Dermis blood vessel endothelial cell (primary cell): Measurements from ENCODE around the gene GRIN2A. TPM values are rescaled to one million over a fixed set of nuclear protein-coding genes. Genes with fewer than 3 reads are reported as not detected.

ENCODE experiments used
- DNase-seq: peaks from one replicate; pipeline ENCODE4 v3.0.0; 2010
- total RNA-seq: library from RNA; depleted of rRNA; stranded (reverse); fragments of >200 nt; gene quantifications from 2 replicates; pipeline ENCODE4 v1.2.3, GENCODE V29; 2014

GRIN2A gene
- total RNA-seq, 1 donor from 2014 or later, result not detected

DNA sequence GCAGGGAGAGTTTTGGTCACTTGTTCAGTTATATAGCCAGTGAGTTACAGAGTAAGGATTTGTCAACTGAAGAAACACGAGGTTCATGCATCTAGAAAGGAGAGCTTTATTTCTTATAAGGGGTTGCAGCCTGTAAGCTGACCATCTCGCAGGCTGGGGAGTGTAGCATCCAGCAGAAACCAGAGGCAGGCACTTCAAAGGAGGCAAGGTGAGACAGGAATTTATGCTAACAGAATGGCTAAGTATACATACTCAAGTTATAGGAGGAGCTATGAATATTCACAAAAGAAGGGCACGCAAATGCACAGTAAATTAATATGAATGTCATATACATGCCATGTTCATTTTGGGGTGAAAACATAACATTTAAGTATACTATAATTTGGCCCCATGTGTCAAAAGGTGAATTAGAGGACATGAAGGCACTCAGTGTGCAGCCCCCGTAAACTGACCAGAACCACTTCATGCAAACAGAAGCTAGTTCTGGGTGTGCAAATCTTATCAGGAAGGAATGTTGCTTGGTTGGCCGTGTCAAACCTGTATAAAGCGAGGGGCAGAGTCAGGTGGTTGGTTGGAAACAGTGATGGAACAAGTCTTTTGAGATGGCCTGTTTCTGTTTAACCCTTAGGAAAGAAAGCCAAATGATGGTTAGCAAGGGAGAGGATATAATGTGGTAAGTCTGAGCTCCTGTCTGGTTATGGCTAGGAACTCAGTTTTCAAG lies 97.0 kb downstream of the GRIN2A start:
- DNase-seq, result no peak

DNA sequence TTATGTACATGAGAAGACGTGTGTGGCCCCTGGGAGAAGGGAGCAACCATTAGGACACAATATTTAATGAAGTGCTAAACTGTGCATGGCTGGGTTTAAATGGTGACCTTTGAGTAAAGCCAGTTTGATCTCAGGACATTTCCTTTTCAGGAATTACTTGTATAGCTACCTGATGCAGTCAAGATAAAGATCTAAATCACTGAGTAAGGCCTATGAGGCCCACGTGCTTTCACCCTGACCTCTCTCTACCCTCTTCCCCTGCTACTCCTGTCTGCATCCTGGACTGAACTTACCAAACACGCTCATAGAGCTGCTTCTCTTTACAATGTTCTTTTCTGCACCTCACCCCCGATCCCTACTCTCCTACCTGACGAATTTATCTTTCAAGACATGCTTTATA lies 98.9 kb downstream of the GRIN2A start:
- no peak for DNase-seq

DNA sequence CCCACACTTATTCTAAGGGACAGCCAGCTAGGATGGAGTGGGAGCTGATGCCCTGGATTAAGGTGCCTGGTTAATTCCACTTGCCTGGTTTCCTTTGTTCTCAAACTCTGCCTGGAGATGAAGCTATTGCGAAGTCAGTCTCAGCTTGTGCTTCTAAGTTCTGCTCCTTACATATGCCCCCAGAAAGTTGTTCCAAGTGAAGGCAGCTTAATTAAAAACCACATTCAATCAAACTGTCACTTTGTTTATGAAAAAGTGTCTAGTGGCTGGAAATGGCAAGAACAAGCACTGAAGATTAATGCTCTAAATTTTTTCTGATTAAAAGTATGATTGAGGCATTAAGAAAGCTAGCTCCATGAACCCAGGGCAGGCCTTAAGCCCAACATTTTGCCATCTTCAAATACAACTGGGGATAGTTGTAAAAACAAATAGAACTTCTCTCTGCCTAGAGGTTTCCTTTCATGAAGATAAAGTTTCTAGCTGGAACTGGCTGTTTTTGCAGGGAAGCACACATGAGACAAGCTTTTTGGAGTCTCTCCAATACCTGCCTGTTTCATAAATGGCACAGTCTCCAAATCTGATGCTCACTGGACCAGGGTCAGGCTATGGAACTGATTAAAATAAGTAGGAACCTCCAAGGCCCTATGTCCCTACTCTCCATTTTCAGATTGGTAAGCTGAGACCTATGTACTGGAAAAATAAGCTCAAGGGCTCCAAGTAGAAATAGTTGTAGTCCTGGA lies 100.9 kb downstream of the GRIN2A start:
- no peak for DNase-seq

DNA sequence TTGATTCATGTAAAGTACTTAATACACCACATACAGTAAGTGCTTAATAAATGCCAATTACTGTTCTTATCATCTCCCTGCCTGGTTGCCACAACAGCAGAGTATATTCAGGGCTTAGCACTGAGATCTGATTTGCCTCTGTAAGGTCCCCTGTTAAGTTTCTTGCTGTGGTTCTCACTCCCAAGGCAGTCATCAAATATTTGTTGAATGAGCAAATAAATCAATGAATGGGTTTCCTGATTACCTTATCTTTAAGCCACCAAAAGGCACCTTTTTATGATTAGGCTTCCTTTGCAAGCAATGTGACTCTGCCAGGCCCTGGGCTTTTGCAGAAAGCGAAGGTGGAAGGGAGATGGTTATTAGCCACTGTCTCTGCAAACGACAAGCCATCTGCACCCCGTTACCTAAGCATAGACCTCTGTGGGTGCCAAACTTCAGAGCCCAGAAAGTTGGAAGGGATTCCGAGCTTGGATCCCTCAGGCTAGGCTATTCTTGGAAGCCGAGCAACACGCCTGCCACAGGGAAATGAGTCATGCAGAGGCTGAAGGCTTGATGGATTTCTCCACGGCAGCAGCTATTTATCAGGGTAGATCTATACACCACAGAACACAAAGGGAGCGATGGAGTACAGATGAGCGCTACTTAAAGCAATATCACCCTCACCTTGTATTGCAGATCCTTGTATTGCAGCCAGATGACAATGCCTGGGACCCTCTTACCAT lies 102.0 kb downstream of the GRIN2A start:
- DNase-seq, result peak; percentile 8

DNA sequence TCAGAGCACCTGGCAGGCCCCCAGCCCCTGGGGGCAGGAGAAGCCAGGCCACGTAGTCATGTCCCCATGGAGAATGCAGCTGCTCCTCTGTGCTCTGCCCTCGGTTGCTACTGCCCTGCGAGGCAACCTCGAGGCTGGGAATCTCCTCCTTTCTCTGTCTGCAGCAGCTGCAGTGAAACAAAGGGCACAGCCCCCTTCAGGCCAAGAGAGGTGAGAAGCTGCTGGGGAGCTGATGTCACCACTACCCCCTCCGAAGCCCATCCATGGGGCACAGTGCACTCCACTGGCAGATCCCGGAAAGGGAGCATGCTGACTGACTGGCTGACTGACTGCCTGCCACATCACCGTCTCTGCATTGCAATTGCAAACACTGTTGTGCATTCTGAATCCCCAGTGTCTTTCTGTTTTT lies 103.7 kb downstream of the GRIN2A start:
- DNase-seq, result no peak

DNA sequence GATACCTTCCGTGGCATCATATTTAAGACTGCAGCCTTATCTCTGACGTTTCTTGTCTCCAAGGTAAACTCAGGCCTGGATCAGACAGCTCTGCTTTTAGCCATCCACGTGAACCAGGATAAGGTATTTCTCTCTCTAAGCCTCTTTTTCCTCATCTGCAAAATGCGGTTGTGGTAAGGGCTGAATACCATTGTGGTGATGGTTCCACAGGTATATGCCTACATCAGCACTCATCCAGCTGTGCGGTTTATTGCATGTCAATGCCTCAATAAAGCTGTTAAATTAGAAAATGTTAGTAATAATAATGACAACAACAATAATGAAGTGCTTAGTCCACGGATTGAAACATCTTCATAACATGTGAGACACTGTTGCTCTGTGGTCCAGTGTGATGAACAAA lies 104.4 kb downstream of the GRIN2A start:
- DNase-seq, result no peak

DNA sequence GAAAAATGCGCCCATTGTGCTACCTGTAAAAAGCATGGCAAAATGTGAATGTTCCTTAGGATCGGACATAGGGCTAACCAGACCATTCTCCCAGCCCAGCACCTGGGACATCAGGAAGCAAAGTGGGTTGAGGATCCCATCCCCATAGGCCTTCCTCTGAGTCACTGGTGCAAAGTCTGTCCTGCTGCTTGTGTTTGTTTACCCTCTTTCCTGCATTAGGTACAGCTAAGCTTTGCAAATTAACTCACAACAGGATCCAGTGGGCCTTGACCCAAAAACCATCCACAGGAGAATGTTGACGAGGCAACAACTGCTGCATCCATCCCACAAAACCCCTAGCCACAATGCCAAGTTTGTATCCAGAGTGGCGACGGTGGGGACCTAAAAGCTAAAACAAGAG lies 106.2 kb downstream of the GRIN2A start:
- no peak for DNase-seq

DNA sequence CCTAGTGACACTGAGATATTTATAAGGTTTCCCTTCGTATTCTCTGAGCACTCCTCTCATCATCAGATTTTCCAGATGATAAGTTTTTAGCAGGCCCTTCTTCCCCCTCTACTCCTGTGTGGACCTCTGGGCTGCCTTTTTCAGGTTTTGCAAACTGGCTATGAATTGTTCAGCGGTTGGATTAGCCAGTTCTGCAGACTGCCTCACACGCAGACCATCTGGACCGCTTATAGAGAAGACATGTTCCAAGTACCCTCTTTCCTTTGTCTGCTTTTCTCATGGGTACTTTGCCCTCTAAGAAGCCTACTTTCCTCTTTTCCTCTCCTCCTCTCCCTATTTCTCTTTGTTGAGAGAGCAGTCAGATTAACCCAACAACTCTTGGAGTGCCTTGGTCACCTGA lies 111.6 kb downstream of the GRIN2A start:
- no peak for DNase-seq

DNA sequence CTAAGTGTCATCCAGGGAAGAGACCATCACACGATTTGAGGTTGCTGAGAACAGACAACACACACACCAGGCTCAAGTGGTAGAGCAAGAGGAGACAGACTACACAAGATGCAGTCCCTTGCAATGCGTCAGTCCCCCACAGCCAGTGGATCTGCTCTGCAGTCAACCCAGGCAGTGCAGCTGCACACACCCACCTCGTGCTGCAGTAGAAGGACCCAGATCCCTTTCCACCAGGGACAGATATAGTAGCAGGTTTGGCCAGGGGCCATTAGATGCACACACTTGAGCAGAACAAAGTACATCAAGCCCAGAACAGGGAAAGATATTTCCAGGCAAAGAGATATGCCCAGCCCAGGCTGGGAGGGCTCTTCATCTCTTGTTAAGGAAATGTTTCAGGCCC lies 112.9 kb downstream of the GRIN2A start:
- no peak for DNase-seq

DNA sequence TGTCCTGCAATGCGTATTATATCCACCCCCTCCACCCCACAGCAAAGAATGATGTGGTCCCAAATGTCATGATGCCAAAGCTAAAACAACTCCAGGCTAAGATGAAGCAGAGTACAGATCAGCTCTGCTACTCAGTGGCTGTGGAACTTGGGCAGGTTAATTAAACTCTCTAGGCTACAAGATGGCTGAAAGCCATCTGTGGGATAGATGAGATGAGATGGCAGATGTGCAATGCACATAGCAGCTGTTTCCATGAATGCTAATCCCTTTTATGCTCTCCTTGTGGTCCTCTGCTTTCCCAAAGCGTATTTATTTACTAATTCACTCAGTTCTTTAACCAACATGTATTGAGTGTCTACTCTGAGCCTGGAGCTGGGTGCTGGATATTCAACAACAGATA lies 114.4 kb downstream of the GRIN2A start:
- no peak for DNase-seq

DNA sequence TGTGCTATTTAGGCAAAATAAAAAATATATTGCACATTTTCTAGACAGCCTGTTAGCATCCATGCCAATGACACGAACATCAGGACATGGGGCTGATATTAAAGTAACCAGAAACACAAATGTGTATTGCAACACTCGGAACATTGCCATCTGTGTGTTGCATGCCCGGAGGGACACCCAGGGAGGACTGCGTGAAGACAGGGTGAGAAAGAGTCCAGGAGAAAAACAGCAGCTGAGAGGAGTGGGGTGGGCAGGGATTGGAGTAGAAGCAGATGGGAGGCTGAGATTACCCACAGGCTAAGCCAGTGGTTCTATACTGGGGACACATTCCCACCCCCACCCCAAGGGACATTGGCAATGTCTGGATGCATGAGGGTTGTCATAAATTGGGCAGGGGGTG lies 114.8 kb downstream of the GRIN2A start:
- DNase-seq, result no peak

DNA sequence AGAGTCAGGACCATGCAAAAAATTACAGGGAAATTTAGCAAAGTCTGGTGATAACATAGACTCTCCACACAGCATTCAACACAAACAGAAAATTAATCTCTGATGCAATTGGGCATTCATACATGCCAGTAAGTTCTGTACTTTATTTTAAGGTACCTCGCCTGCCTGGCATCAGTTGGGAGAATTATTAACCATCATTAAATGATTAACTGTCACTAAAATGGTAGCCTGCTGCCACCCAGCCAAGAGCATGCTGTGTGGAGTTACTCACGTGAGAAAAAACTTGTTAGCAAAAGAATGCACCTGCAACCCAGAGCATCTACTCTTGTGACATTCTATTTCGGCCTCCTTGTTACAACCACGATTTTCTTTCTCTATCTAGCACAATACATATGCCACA lies 117.2 kb downstream of the GRIN2A start:
- DNase-seq, result no peak

DNA sequence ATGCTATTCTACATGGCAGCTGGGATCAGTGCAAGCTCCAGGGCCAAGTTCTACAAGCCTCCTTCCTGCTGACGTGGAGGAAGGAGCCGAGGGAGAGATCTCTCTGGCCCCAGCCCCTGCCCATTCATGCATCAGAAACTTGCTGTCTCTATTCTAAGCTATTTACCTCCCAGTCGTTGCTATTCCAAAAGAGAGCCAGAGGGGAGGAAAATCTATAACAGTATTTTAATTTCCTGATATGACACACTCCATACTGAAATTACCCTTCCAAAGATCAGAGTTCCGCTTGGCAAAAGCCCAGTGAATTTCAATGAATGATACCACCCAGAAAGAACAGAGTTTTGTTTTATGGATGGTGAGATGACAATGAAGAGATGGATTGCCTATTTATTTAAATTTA lies 133.4 kb downstream of the GRIN2A start:
- no peak for DNase-seq

DNA sequence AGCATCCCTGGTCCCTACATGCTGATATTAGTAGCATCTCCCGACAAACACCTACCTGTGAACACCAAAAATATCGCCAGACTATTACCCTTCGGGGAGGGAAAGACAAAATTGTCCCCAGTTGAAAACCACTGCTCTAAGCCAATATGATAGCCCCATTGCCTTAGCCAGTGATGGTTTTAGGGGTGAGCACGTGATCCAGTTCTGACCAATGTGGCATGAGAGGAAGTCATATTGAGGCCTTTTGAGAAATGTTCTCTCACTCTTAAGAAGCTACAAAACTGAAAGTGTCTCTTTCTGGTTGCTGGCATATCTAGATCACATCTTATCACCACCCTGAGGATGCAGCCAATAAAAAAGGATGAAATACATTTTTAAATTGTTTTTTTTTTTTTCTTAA lies 136.3 kb downstream of the GRIN2A start:
- no peak for DNase-seq

DNA sequence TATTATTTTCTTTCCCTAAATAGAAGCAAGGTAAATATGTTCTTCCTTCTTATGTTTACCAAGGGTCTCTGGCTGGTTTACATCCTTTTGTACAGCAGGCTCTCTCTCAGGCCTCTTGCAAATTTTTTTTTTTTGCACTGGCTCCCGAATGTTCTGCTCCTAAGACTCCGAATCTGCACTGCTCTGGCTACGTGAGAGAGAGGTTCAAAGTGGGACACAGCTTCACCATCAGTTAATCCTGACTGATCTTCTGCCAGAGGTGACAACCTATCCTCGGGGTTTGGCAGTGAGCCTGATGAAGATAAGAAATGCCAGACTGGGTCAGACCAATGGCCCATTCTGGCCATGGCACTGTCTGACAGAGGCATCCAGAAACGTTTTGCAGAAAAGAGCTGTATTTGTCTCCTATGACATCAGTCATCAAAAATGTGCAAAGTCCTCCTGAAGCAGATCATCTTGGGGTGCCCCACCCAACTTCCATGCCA lies 136.9 kb downstream of the GRIN2A start:
- DNase-seq, result no peak

DNA sequence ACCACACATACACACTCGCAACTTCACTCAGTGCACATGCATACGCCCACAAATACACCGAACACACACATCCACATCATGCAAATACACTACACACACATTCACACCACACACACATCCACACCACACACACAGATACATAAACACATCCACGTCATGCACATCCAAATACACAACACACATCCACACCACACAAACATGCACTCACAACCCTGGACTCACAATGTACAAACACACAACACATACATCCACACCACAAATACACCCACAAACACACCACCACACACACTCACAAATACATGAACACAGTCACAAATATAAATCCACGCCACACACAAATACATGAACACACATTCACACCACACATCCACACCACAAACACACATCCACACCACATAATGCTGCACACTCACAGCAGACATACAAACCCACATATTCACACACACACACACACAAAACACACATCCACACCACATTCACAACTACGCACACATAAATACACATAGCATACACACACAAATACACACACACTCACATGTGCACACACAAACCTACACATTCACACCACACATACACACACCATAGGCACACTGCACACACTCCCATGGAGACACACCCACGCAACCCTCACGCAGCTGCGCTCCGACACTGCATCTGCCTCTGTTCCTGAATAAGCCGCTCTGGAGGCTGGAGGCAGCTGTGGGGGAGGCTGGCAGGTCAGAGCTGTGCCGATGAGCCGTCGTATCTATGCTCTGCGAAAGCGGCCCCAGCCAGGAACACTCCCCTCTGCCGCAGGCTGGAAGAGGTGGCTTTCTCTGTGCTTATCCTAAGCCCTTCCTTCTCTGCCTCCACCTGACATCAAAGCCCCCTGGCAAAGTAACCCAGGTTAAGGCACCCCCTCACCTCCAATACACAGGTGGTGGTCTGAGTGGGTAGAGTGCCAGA lies 141.8 kb downstream of the GRIN2A start:
- no peak for DNase-seq

DNA sequence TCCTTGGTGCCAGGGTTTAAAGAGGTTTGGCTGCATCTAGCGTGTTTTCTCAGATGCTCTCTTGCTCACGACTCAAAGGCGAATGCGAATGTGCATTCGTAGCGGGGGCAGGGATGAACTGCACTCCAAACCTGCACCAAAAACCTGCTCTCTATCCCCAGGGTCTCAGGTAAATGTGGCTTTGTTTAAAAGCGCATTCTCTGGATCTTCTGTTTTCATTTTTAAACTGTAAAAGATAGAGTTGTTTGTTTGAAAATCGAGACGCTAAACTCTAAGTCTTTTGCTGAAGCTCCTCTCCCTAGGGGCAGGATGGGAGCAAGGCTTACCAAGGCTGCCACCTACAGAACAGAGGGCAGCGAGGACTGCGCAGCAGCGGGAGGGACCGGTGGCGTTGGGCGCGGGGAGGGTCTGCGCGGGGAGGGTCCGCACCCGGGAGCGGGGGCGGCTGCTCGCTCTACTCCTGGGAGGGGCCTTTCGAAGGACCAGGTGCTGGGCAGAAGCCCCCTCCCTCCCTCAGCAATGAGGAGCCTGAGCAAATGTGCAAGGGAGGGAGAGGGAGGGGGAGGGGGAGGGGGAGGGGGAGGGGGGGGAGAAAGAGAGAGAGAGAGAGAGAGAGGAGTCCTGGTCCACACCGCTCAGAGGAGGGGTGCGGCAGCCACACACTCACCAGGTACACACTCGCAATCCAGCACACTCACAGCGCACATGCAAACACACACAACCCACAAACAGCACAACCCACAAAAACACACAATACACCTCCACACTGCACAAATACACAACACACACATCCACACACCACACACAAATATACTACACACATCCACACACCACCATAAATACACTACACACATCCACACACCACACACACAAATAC lies 142.8 kb downstream of the GRIN2A start:
- DNase-seq, result no peak

DNA sequence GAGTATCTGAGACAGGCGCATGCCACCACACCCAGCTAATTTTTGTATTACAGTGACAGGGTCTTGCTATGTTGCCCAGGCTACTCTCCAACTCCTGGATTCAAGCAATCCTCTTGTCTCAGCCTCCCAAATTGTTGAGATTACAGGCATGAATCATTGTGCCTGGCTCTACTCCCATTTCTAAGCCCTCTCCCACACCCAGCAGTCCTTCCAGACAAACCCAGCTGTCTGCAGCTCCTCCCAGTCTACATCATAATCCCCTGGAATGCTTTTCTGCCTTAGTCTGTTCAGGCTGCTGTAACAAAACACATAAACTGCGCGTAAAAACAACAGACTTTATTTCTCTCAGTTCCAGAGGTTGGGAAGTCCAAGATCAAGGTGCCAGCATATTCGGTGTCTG lies 144.5 kb downstream of the GRIN2A start:
- DNase-seq, result no peak

DNA sequence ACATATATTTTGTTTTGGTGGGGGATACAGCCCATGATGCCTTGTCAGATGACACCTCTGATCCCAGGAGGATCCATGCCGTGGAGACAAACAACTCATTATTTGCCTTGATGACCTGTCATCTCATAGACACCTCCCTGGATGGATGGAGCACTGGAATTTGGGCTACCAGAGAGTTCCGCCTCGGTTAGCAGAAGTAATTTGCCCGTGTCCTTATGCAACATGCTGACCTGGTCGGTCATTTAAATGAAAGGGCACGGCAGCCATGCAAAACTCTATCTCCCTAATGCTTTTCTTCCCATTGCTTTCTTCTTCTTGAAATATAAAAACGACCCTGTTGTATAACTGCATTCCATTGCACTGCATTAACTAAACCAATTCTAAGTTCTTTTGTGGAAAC lies 145.3 kb downstream of the GRIN2A start:
- DNase-seq, result no peak

DNA sequence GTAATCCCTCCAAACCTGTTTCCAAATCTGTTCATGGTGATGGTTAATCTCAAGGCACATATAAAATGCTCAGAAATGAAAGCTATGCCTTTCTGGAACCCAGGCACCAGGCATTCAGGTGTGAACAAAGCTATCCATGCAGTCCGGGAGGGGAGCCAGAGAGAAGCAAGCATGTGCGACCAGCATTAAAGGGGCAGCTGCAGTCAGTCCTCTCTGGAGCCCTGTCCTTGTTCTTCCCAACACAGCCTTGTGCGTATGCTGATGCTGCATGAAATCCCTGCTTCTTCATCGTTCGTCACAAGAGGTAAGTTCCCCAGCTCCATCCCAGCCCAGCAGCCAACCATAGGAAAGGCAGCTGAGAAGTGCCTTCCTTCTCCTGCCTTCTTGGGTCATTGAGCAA lies 148.7 kb downstream of the GRIN2A start:
- no peak for DNase-seq

DNA sequence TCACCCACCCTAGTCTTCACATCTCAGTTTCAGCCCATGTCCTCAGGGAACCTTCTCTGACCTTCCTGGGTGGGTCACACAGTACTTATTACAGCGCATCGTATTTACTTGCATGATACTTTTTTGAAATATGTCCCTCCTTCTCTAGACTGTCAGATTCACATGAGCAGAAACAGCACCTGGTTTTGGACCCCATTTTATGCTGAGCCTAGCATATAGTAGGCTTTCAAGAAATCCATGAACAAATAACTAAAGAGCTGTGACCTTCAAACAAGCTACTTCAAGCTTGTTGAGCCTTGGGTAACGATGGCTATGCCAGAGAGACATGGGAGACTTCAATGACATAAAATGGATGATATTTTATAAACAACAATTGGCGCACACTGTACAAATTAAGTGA lies 150.3 kb downstream of the GRIN2A start:
- no peak for DNase-seq

DNA sequence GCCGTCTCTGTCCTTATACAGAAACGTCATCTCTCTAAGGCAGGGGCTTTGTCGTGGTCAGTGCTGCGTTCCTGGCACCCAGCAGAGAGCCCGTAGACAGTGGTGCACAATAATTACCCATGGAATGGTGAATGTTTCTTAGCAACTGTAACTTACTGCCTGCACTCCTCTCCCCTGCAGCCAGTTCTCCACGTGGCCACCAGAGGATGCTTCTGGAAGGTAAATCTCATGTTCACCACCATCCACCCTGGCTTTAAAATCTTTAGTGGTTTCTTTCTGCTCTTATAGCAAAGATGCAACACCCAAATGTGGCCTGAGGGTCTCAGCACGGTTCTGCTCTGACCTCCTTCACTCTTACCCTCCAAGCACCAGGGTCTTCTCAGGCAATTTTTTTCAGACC lies 150.8 kb downstream of the GRIN2A start:
- DNase-seq, result no peak
